ENCODE results near the gene NELL1.

Gene NELL1

GRCh38 chr11:20668131-20668809 lies 1.1 kb upstream of the NELL1 start:
- DNase-seq (ENCODE audit: low spot score), result no peak

- no peak for DNase-seq (ENCODE audit: low spot score)
These were observed 666 bp downstream of the NELL1 start for GRCh38 chr11:20669820-20670684.

DNA sequence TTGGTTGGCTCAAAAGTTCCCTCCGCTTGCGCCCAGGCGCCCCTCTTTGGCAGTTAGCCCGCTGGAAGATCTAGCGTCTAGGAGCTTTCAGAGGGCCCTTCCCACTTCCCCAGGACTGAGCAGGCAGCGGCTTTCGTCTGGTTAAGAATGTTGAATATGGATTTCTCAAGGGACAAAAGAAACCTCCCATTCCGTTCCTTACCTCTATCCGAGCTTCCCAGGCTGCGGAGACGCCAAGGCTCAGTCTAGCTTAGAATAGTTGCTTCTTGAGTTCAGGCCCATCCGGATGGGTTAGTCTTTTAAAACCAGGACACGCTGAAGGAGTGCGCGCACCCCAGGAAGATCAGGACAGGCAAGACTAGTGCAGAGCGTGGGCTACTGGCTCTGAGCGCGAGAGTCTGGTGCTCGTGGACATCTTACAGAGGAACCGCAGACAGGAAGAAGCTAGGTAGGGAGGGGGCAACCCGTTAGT lies 1.6 kb downstream of the NELL1 start:
- DNase-seq (ENCODE audit: low spot score), result no peak

DNA sequence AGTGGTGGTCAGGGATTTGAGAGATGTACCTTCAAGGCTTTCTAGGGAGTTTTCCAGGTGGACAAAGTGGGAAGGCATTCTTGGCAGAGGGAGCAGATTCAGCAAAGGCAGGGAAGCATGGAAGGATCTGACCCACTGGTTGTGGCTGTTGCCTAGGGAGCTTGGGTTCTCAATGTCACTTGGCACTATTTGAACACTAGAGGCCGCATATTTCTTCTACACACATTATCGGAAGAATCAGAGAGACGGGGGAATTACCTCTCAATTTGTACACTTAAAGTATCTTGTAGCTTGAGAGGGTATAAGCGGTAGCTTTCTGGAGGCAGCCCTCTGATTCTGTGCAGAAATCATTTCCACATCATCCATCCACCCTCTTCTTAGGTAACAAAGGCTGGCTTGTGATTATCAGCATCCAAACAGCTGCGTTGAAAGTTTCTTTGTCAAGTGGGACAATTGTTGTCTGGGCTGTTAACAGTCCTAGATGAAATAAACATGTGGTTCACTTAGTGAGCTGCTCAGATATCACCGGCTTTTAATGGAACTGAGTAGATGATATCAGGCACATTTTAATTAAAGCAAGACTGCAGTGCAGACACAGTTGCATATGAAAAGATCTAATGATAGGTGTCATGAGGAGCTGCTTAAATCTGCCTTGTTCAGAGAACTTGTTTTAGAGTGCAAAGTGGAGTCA lies 2.6 kb downstream of the NELL1 start:
- DNase-seq (ENCODE audit: low spot score), result no peak

DNA sequence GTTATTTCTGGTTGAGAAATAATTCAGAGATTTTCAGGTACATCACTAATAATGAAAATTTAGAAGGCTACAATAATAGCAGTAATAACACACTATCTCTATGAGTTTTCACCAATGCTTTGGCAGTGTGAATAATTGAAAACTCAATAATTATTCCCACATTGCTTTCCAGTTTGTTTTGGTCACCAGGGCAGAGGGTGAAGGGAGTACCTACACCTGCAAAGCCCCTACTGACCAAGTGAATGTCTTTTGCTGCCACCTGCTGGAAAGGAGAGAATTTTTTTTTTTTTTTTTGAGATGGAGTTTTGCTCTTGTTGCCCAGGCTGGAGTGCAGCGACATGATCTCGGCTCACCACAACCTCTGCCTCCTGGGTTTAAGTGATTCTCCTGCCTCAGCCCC lies 3.2 kb downstream of the NELL1 start:
- no peak for DNase-seq (ENCODE audit: low spot score)

DNA sequence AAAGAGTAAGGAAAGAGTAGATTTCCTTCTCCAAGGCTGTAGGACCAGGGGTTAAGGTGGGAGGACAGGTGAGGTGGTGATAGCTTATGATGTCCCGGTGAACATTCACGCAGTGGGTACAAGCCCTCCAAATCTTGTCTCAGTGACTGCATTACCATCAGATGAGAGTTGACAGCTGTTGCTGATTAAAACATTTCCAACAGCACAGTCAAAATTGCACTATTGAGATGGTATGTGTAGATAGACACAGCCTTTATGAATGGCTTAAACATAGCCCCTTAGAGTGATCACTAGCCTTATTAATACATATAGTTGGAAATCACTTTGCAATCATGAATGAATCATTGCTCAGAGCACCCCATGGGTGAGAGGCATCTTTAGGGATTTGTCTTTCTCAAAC lies 7.3 kb downstream of the NELL1 start:
- no peak for DNase-seq (ENCODE audit: low spot score)

GRCh38 chr11:20688761-20689160 lies 19.4 kb downstream of the NELL1 start:
- no peak for DNase-seq (ENCODE audit: low spot score)

DNA sequence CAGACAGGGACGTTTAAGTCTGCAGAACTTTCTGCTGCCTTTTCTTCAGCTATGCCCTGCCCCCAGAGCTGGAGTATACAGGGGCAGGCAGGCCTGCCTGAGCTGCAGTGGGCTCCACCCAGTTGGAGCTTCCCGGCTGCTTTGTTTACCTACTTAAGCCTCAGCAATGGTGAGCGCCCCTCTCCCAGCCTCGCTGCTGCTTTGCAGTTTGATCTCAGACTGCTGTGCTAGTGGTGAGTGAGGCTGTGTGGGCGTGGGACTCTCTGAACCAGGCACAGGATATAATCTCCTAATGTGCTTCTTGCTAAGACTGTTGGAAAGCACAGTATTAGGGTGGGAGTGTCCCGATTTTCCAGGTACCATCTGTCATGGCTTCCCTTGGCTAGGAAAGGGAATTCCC lies 38.5 kb downstream of the NELL1 start:
- DNase-seq (ENCODE audit: low spot score), result no peak

DNA sequence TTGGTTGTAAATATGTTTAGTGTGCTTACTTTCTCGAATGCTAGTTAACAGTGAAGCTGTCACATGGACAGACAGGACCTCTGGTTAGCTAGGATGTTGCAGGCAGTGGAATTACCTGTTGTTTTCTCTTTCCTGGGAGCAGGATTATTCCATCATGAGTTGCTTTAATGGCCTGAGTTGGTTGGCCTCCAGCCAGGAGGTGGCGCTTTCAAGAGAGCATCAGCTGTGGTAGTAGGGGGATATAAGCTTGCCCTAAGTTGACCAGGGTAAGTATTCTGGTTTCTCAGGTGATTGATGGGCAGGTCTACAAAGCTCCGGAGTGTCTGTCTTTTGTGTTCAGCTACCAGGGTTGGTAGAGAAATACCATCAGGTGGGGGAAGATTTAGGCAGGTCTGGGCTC lies 43.5 kb downstream of the NELL1 start:
- no peak for DNase-seq (ENCODE audit: low spot score)

DNA sequence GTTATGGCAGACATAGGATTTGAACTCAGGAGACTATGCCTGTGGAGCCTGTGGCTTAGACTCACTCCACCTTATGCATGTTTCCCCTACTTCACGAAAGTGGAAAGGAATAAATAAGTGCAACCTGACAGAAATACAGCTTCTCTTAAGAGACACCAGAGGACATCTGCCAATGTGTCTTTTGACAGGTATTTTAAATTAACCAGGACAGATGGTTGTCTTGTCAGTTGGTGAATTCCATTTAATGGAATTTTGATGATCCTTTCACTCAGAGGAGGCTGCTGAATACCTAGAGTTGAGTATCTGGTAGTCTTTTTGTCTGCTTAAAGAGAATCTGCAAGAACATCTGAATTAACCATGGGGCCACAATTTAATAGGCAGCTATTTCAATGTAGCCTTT lies 46.1 kb downstream of the NELL1 start:
- no peak for DNase-seq (ENCODE audit: low spot score)

DNA sequence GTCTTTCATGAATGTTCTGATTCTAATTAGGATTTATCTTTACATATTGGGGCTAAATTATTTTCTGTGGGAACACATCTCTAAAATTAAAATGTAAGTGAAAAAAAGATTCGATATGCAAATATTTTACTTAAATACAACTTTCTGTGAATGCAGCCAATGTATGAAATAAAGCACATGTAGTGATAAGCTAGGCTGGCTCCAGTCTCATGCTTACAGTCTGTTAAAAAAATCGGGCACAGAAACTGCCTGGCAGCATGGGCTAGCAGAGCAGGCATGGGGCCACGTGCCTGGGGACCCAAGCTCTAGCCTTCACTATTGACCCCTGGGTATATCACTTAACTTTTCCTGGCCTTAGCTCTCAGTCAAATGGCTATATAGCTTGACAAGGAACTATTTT lies 46.5 kb downstream of the NELL1 start:
- no peak for DNase-seq (ENCODE audit: low spot score)

- DNase-seq (ENCODE audit: low spot score), result no peak
These were observed 50.4 kb downstream of the NELL1 start for GRCh38 chr11:20719821-20720220.

DNA sequence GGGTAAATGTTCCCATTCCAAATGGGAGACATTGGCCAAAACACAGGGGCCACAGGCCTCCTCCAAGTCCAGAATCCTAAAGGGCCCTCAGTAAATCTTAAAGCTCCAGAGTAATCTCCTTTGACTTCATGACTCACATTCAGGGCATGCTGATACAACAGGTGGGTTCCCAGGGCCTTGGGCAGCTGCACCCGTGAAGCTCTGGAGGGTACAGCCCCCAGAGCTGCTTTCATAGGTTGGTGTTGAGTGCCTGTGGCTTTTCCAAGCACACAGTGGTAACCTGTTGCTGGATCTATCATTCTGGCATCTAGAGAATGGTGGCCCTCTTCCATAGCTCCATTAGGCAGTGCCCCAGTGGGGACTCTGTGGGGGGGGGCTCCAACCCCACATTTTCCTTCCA lies 54.0 kb downstream of the NELL1 start:
- DNase-seq (ENCODE audit: low spot score), result no peak

DNA sequence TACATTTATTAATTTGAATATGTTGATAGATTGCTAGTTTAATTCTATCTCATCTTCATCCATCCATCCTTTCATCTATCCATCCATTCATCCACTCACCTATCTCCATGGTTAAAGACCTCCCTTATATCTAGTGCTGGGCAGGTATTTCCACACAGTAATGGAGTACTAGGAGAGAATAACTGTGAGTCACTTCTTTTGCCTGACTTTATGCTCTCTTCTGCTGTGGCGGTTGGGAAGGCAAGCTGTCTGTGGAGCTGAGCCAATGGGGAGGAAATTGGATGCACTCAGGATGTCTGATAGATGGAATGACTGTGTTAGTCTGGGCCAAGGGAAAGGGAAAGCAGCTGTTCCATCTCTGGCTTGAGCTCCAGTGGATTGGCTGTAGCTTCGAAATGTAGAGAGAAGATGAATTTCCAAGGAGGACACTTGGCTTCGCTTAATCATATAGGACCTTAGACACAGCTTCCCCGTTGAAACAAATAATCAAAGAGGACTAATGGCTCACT lies 60.3 kb downstream of the NELL1 start:
- DNase-seq (ENCODE audit: low spot score), result no peak

GRCh38 chr11:20731676-20732215 lies 62.4 kb downstream of the NELL1 start:
- no peak for DNase-seq (ENCODE audit: low spot score)

- no peak for DNase-seq (ENCODE audit: low spot score)
These were observed 69.7 kb downstream of the NELL1 start for GRCh38 chr11:20739107-20739506.

- DNase-seq (ENCODE audit: low spot score), result no peak
These were observed 70.2 kb downstream of the NELL1 start for GRCh38 chr11:20739577-20739976.

GRCh38 chr11:20754933-20755332 lies 85.5 kb downstream of the NELL1 start:
- no peak for DNase-seq (ENCODE audit: low spot score)

- DNase-seq (ENCODE audit: low spot score), result no peak
These were observed 90.2 kb downstream of the NELL1 start for GRCh38 chr11:20759541-20759940.

- no peak for DNase-seq (ENCODE audit: low spot score)
These were observed 91.4 kb downstream of the NELL1 start for GRCh38 chr11:20760811-20761210.

DNA sequence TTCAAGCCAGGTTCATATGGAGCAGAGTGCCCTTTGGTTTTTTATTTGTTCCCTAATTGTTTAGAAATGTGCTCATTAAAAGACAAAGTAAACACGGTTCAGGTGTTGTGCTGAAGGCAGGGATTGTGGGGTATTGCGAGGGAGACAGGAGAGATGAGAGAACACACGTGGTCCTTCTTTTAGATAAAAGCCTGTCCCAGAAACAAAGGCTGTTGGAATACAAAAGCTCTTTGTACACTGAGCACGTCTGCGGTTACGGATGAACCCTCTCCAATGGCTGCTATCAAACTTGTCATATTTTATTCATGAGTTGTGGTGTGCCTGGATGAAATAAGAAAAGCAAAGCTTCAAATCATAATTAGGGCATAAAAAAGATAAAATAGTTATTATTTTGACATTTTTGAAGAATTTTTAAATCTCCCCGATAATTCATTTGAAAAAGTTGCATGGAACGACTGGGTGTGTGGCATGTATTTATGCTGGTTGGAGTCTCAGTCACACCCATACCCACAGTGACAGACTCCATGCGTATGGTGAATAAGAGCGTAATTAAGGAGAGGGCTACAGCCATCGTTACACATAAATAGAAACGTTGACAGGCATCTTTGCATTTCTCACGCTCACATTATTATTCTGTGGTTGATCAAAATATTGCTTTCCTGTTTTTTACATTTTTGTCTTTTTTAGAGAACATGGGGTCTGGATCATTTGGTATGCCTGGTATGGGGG lies 92.9 kb downstream of the NELL1 start:
- DNase-seq (ENCODE audit: low spot score), result no peak

GRCh38 chr11:20762980-20763379 lies 93.6 kb downstream of the NELL1 start:
- DNase-seq (ENCODE audit: low spot score), result no peak

All from left forelimb (tissue), 1 donor.